ENCODE data around the gene TOMM7. TPM values are rescaled to one million over a fixed set of nuclear protein-coding genes. Genes with fewer than 3 reads are reported as not detected.

The TOMM7 gene
- total RNA-seq, 1 experiment from 2014 or later, result 325 TPM

GRCh38 chr7:22861576-22861975 lies 38.9 kb upstream of the TOMM7 start:
- peaks cover 2 to 11% of the 10 kb centered on the region in 2 experiments; a peak in 1 of 4 replicates for H3K36me3 ChIP-seq (ENCODE audit: control insufficient read depth in 1 of 2, insufficient read depth in 2 of 2, low read length in 2 of 2)
- DNase-seq (ENCODE audit: low read depth, low spot score), result no peak
- no peak for TF ChIP-seq ELF1 (IDR thresholded peaks at IDR 0.05; ENCODE audit: borderline replicate concordance, low read depth)
- TF ChIP-seq SRF (IDR thresholded peaks at IDR 0.05; ENCODE audit: low read depth), result no peak
- no peak for TF ChIP-seq SP1 (IDR thresholded peaks at IDR 0.05; ENCODE audit: low read depth)
- no peak for TF ChIP-seq EZH2 (IDR thresholded peaks at IDR 0.05)
- no peak for TF ChIP-seq POLR2A (IDR thresholded peaks at IDR 0.05; ENCODE audit: borderline replicate concordance, extremely low read depth, insufficient read depth, insufficient read length)
- no peak for TF ChIP-seq CBX3 (IDR thresholded peaks at IDR 0.05; ENCODE audit: low read depth)
- TF ChIP-seq REST (IDR thresholded peaks at IDR 0.05; ENCODE audit: low read depth), result no peak
- TF ChIP-seq ZFX (IDR thresholded peaks at IDR 0.05), result no peak
- H3K4me1 ChIP-seq (ENCODE audit: control insufficient read depth in 1 of 2, insufficient read depth in 2 of 2, low read length in 2 of 2), result peaks cover 32 to 40% of the 10 kb centered on the region in 2 experiments
- no peak overlapping the region for H3K4me3 ChIP-seq (replicated peaks in 1 of 2; ENCODE audit: low read depth in 1 of 2, low read length in 2 of 2)
- H4K20me1 ChIP-seq (ENCODE audit: insufficient read depth), result no peaks in the 10 kb centered on the region
- CTCF ChIA-PET, result no interaction called here
- POLR2A ChIA-PET, result interaction anchor here (0.7 kb wide), 1 partner anchor 18 kb away, joined by 3 read pairs; no protein-coding TSS in a partner anchor
- H3K4me2 ChIP-seq (ENCODE audit: low read length), result no peak overlapping the region
- ATAC-seq, result no peak
- H3K27me3 ChIP-seq (ENCODE audit: insufficient read depth, low read length), result no peaks in the 10 kb centered on the region
- H3K9me2 ChIP-seq (ENCODE audit: insufficient read depth), result no peaks in the 10 kb centered on the region
- H3K9me3 ChIP-seq (ENCODE audit: control insufficient read depth in 1 of 2, insufficient read depth in 1 of 2, low read depth in 1 of 2, low read length in 2 of 2), result no peaks in the 10 kb centered on the region
- peaks cover 5% of the 10 kb centered on the region; the same call in 1 of the 2 replicates for H3K79me2 ChIP-seq (ENCODE audit: insufficient read depth, low read length)
- BruUV-seq (replicated peaks), result no TSS peak
- intact Hi-C loops (cut with micrococcal nuclease), result loop anchor here (5.0 kb wide), 1 partner anchor 151 kb away; the partner anchor contains the start of gene HYCC1
- no peak overlapping the region for H2AFZ ChIP-seq (ENCODE audit: low read depth, low read length, poor library complexity, severe bottlenecking)
- H3K27ac ChIP-seq (ENCODE audit: low read depth, low read length), result no peak overlapping the region
- H3K9ac ChIP-seq (ENCODE audit: low read length), result no peak overlapping the region
- RAD21 ChIA-PET (ENCODE audit: low non-redundant PET in 1 of 2, low total read pairs in 2 of 2, uncharacterized antibody in 2 of 2, unreplicated experiment in 2 of 2), result no interaction called here
